ENCODE results near the gene DUOXA2.
"Not testable (repeated sequence)": the region's sequence is repeated elsewhere in the genome, so short reads cannot be mapped to it uniquely, and the experiment has no call there.

Gene DUOXA2

GRCh38 chr15:45117308-45118130 is 3.4 kb downstream of the DUOXA2 start:
- no peak for DNase-seq (ENCODE audit: low read depth)

GRCh38 chr15:45118131-45118588 is 4.0 kb downstream of the DUOXA2 start:
- peak; percentile 53 for DNase-seq (ENCODE audit: low read depth)

GRCh38 chr15:45118996-45119395 is 4.9 kb downstream of the DUOXA2 start:
- no peak for DNase-seq (ENCODE audit: low read depth)

- no peak for DNase-seq (ENCODE audit: low read depth)
These were observed 6.2 kb downstream of the DUOXA2 start for GRCh38 chr15:45120081-45120972.

GRCh38 chr15:45121020-45121419 is 6.9 kb downstream of the DUOXA2 start:
- DNase-seq (ENCODE audit: low read depth) = no peak

GRCh38 chr15:45121706-45122417 is 7.7 kb downstream of the DUOXA2 start:
- no peak for DNase-seq (ENCODE audit: low read depth)

- no peak for DNase-seq (ENCODE audit: low read depth)
These were observed 8.6 kb downstream of the DUOXA2 start for GRCh38 chr15:45122719-45123118.

GRCh38 chr15:45123397-45123796 is 9.3 kb downstream of the DUOXA2 start:
- DNase-seq (ENCODE audit: low read depth) = no peak

GRCh38 chr15:45126535-45127158 is 12.5 kb downstream of the DUOXA2 start:
- DNase-seq (ENCODE audit: low read depth) = no peak

- DNase-seq (ENCODE audit: low read depth) = no peak
These were observed 15.0 kb downstream of the DUOXA2 start for GRCh38 chr15:45128971-45129639.

- DNase-seq (ENCODE audit: low read depth) = no peak
These were observed 15.6 kb downstream of the DUOXA2 start, which contains the start of the genes DUOX1 and DUOXA1 for GRCh38 chr15:45129651-45130129. Gene DUOX1, plus strand, starts transcription at chr15:45129994. Its CDS starts 1,973 bp downstream, at chr15:45131967. Gene DUOXA1, minus strand, starts transcription at chr15:45129879. Its CDS starts 6,865 bp downstream, at chr15:45123014.

GRCh38 chr15:45130291-45131000 is 16.3 kb downstream of the DUOXA2 start:
- no peak for DNase-seq (ENCODE audit: low read depth)

GRCh38 chr15:45131510-45131909 is 17.4 kb downstream of the DUOXA2 start:
- DNase-seq (ENCODE audit: low read depth) = no peak

- DNase-seq (ENCODE audit: low read depth) = no peak
These were observed 18.9 kb downstream of the DUOXA2 start for GRCh38 chr15:45132844-45133560.

GRCh38 chr15:45133561-45133920 is 19.4 kb downstream of the DUOXA2 start:
- no peak for DNase-seq (ENCODE audit: low read depth)

GRCh38 chr15:45134046-45134445 is 19.9 kb downstream of the DUOXA2 start:
- DNase-seq (ENCODE audit: low read depth) = no peak

GRCh38 chr15:45134682-45135604 is 20.8 kb downstream of the DUOXA2 start:
- DNase-seq (ENCODE audit: low read depth) = no peak

- not testable (repeated sequence) for DNase-seq (ENCODE audit: low read depth)
These were observed 21.7 kb downstream of the DUOXA2 start for GRCh38 chr15:45135705-45136377.

Measured in T-helper 22 cell (primary cell).